Left renal pelvis (tissue), 4 donors: ENCODE results near the gene DNAH17. TPM values are rescaled to one million over a fixed set of nuclear protein-coding genes. Genes with fewer than 3 reads are reported as not detected.

Experiments used
- DNase-seq, 4 donors: peaks; one replicate each; pipeline ENCODE4 v3.0.0-alpha.2; 2013; ENCODE audit warnings: low read depth in 4 of 4, low spot score in 3 of 4
- polyA plus RNA-seq, 4 donors: library from polyadenylated mRNA; unstranded; fragments of 120-200 nt; gene quantifications; one replicate each; pipeline ENCODE4 v1.2.1, GENCODE V29; 2013; ENCODE audit not compliant: insufficient read length in 4 of 4

DNAH17 gene
- polyA plus RNA-seq, 4 donors = 1.5 to 4.8 (median 2.2) TPM

- no peak for DNase-seq
Observed at GRCh38 chr17:78437508-78438169, 139.6 kb downstream of the DNAH17 start.

- DNase-seq = no peak
Observed at GRCh38 chr17:78435330-78436005, 141.7 kb downstream of the DNAH17 start.

- DNase-seq = no peak
Observed at GRCh38 chr17:78434455-78435329, 142.5 kb downstream of the DNAH17 start.

- no peak for DNase-seq
Observed at GRCh38 chr17:78433780-78434335, 143.3 kb downstream of the DNAH17 start.

- no peak for DNase-seq
Observed at GRCh38 chr17:78433013-78433727, 144.0 kb downstream of the DNAH17 start.

GRCh38 chr17:78432226-78433012, 144.8 kb downstream of the DNAH17 start:
- DNase-seq = no peak

GRCh38 chr17:78431692-78431958, 145.6 kb downstream of the DNAH17 start:
- no peak for DNase-seq

- DNase-seq = no peak
Observed at GRCh38 chr17:78430892-78431691, 146.1 kb downstream of the DNAH17 start.

GRCh38 chr17:78429618-78429995, 147.6 kb downstream of the DNAH17 start:
- DNase-seq = no peak

GRCh38 chr17:78428836-78429617, 148.2 kb downstream of the DNAH17 start:
- no peak for DNase-seq

- no peak for DNase-seq
Observed at GRCh38 chr17:78428025-78428575, 149.1 kb downstream of the DNAH17 start.

GRCh38 chr17:78427140-78427539, 150.1 kb downstream of the DNAH17 start:
- DNase-seq = no peak

GRCh38 chr17:78426293-78426879, 150.8 kb downstream of the DNAH17 start:
- no peak for DNase-seq

- no peak for DNase-seq
Observed at GRCh38 chr17:78425429-78425828, 151.8 kb downstream of the DNAH17 start.

GRCh38 chr17:78423961-78424675, 153.1 kb downstream of the DNAH17 start:
- DNase-seq = no peak

GRCh38 chr17:78422872-78423588, 154.2 kb downstream of the DNAH17 start:
- no peak for DNase-seq

- DNase-seq = no peak
Observed at GRCh38 chr17:78422267-78422605, 155.0 kb downstream of the DNAH17 start.
